NT2/D1 (cell line): ENCODE measurements around the gene DUSP23.

Source experiments
- SUZ12 ChIP-seq: IDR thresholded peaks from 2 replicates; pipeline ENCODE4 v1.6.1; 2011; ENCODE audit not compliant: insufficient read length, insufficient read depth; ENCODE audit errors: extremely low read depth
- YY1 ChIP-seq: IDR thresholded peaks from 2 replicates; pipeline ENCODE4 v1.6.1; 2011; ENCODE audit not compliant: insufficient read length, insufficient read depth
- ZNF274 ChIP-seq: IDR thresholded peaks from 2 replicates; pipeline ENCODE4 v1.6.1; 2011; ENCODE audit warnings: mild to moderate bottlenecking, low read depth, low read length

DNA sequence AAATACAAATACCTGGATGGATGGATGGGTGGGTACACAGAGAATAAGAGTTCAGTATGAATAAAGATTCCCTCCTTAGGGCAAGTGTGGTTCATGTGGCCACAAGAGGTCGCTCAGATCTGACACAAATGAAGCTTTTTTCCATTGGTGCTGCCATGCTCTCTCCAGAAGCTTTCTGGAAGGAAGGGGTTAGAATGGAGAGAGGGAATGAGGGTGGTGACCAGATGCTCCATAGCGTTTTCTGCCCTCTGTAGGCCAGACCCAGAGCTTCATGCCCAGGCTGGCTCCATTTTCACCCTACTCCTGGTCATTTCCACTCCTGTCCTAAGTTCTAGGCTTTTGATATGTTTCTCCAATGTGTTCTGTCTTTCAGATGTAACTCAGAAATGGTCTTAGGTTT is 18.1 kb downstream of the DUSP23 start:
- TF ChIP-seq ZNF274, result no peak
- TF ChIP-seq YY1, result peak; percentile 27
- no peak for TF ChIP-seq SUZ12
